ENCODE data around the gene ZNF581. TPM values are rescaled to one million over a fixed set of nuclear protein-coding genes. Genes with fewer than 3 reads are reported as not detected.

ZNF581 gene
- total RNA-seq, 1 donor from 2014 or later, result 29.6 TPM

DNA sequence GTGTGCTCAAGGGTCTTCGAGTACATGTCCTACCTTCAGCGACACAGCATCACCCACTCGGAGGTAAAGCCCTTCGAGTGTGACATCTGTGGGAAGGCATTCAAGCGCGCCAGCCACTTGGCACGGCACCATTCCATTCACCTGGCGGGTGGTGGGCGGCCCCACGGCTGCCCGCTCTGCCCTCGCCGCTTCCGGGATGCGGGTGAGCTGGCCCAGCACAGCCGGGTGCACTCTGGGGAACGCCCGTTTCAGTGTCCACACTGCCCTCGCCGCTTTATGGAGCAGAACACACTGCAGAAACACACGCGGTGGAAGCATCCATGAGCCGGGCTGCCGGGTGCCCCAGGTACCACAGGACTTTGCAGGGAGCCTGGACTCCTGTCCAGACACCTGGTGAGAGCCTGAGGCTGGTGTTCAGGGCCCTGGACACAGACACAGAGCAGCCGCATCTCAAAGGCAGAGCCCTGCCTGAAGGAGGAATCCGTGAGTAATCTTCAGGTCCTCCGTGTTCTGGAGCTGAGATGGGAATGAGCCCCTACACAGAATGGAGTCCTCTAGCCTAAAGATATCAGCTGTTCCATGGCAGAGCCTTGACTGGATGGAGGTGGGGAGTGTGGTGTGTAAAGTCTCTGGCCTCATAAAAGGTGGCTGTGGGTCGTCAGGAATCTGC, 1.5 kb downstream of the ZNF581 start:
- H3K27ac Mint-ChIP-seq (ENCODE audit: unreplicated experiment), result no peak overlapping the region

DNA sequence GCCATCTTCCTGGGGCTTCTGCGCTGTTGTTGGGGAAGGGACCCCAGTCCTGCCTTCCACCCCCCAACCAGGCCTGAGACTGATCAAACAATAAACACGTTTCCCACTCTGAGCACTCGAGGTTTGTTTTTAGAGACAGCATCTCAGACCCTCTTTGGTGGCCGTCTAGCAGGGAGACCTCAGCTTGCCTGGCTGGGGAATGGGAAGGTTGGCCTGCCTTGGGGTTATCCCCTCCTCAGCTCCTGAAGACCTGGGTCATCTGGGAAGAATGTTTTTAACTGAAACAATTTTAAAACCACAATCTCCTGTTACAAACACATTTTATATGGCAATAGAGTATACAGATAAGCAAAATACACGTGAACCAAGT, 2.0 kb downstream of the ZNF581 start:
- peaks cover 54% of the 10 kb centered on the region for H3K4me1 Mint-ChIP-seq (ENCODE audit: unreplicated experiment)
- DNase-seq (ENCODE audit: extremely low spot score, unreplicated experiment), result no peak
- no peaks in the 10 kb centered on the region for H3K27me3 Mint-ChIP-seq (ENCODE audit: unreplicated experiment)
- H3K36me3 Mint-ChIP-seq (ENCODE audit: unreplicated experiment), result peaks cover 9% of the 10 kb centered on the region
- H3K9me3 Mint-ChIP-seq (ENCODE audit: unreplicated experiment), result no peaks in the 10 kb centered on the region
- peak overlapping the region; percentile 33 for H3K4me3 Mint-ChIP-seq (ENCODE audit: unreplicated experiment)
- TF ChIP-seq CTCF (IDR thresholded peaks at IDR 0.05), result no peak
- no peak overlapping the region for H3K27ac Mint-ChIP-seq (ENCODE audit: unreplicated experiment)

More for the DNA sequence above, 1.5 kb downstream of the ZNF581 start:
- H3K9me3 Mint-ChIP-seq (ENCODE audit: unreplicated experiment), result no peaks in the 10 kb centered on the region
- no peak for TF ChIP-seq CTCF (IDR thresholded peaks at IDR 0.05)
- H3K27me3 Mint-ChIP-seq (ENCODE audit: unreplicated experiment), result no peaks in the 10 kb centered on the region
- peaks cover 54% of the 10 kb centered on the region for H3K4me1 Mint-ChIP-seq (ENCODE audit: unreplicated experiment)
- DNase-seq (ENCODE audit: extremely low spot score, unreplicated experiment), result no peak
- peak overlapping the region; percentile 93 for H3K4me3 Mint-ChIP-seq (ENCODE audit: unreplicated experiment)
- H3K36me3 Mint-ChIP-seq (ENCODE audit: unreplicated experiment), result peaks cover 4% of the 10 kb centered on the region

DNA sequence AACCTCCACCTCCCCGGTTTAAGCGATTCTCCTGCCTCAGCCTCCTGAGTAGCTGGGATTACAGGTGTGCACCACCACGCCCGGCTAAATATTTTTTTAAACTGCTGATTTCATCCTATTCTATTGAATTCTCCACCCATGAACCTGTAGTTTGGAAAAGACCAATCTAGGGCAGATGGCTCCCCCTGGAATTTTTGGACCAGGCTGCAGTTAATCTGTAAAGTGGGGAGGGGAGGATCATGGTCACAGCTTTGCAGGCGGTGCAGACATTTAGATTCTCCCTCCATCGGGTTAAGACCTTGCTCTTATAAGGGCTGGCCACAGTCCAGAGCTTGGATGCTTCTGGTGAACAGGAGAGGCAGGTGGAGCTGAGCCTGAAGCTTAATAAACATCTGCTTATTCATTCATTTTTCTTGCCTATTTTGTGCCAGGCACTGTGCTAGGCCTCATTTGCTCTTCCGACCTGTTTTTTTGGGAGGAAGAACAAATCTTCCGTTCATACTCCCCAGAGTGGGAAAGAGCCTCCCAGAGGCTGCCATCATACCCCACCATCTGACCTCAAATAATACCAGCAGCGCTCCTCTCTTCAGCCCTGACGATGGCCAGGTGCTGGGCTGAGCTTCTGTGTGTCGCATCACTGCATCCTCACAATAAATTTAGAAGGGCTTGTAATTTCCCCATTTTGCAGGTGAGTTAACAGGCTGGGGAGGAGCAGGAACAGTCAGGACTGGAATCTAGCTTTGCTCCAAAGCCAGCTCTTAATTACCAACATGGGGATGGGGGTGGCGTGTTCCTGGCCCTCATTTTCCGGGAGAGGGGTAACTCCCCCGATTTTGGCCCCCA, 3.7 kb downstream of the ZNF581 start:
- peak overlapping the region; percentile 87 for H3K4me3 Mint-ChIP-seq (ENCODE audit: unreplicated experiment)

GRCh38 chr19:55647732-55648584, 4.5 kb downstream of the ZNF581 start, which contains the start of gene CCDC106:
CCDC106 (plus strand) TSS chr19:55648212; CDS start chr19:55649047, 835 bp downstream.
- Mint-ChIP-seq H3K4me3 (ENCODE audit: unreplicated experiment) (peak within 1 kb of the TSS; percentile 87), H3K4me1 (ENCODE audit: unreplicated experiment) (peaks cover 48% of the 10 kb centered on the region), H3K9me3 (ENCODE audit: unreplicated experiment) (no peaks in the 10 kb centered on the region)

More for the DNA sequence above, 3.7 kb downstream of the ZNF581 start:
- DNase-seq (ENCODE audit: extremely low spot score, unreplicated experiment), result no peak
- peak overlapping the region; percentile 80 for H3K27ac Mint-ChIP-seq (ENCODE audit: unreplicated experiment)
- no peaks in the 10 kb centered on the region for H3K27me3 Mint-ChIP-seq (ENCODE audit: unreplicated experiment)
- no peaks in the 10 kb centered on the region for H3K9me3 Mint-ChIP-seq (ENCODE audit: unreplicated experiment)
- TF ChIP-seq CTCF (IDR thresholded peaks at IDR 0.05), result no peak
- peaks cover 14% of the 10 kb centered on the region for H3K36me3 Mint-ChIP-seq (ENCODE audit: unreplicated experiment)
- peaks cover 53% of the 10 kb centered on the region for H3K4me1 Mint-ChIP-seq (ENCODE audit: unreplicated experiment)

More at GRCh38 chr19:55647732-55648584, 4.5 kb downstream of the ZNF581 start, which contains the start of gene CCDC106:
- Mint-ChIP-seq H3K27ac (ENCODE audit: unreplicated experiment) (peak within 1 kb of the TSS; percentile 80), H3K36me3 (ENCODE audit: unreplicated experiment) (peaks cover 14% of the 10 kb centered on the region), H3K27me3 (ENCODE audit: unreplicated experiment) (no peaks in the 10 kb centered on the region)
- DNase-seq (ENCODE audit: extremely low spot score, unreplicated experiment), result no peak
- TF ChIP-seq CTCF (IDR thresholded peaks at IDR 0.05), result no peak
